Right lung (tissue), 5 donors: ENCODE measurements around the gene TERT. TPM values are rescaled to one million over a fixed set of nuclear protein-coding genes. Genes with fewer than 3 reads are reported as not detected.
"Not testable (repeated sequence)": the region's sequence is repeated elsewhere in the genome, so short reads cannot be mapped to it uniquely, and the experiment has no call there.

Experiments used
- DNase-seq, 2 donors: peaks; one replicate each; pipeline ENCODE4 v3.0.0-alpha.2; 2013
- polyA plus RNA-seq, 5 donors: library from polyadenylated mRNA; unstranded; fragments of 120-200 nt; gene quantifications; one replicate each; pipeline versions ENCODE4 v1.2.1 to v1.2.3, GENCODE V29; 2013; ENCODE audit warnings: inconsistent platforms in 1 of 5, low replicate concordance in 1 of 5; ENCODE audit not compliant: insufficient read length in 5 of 5, insufficient read depth in 1 of 5

The TERT gene
- polyA plus RNA-seq, 5 donors: 0.13 to 0.48 (median 0.31) TPM

DNA sequence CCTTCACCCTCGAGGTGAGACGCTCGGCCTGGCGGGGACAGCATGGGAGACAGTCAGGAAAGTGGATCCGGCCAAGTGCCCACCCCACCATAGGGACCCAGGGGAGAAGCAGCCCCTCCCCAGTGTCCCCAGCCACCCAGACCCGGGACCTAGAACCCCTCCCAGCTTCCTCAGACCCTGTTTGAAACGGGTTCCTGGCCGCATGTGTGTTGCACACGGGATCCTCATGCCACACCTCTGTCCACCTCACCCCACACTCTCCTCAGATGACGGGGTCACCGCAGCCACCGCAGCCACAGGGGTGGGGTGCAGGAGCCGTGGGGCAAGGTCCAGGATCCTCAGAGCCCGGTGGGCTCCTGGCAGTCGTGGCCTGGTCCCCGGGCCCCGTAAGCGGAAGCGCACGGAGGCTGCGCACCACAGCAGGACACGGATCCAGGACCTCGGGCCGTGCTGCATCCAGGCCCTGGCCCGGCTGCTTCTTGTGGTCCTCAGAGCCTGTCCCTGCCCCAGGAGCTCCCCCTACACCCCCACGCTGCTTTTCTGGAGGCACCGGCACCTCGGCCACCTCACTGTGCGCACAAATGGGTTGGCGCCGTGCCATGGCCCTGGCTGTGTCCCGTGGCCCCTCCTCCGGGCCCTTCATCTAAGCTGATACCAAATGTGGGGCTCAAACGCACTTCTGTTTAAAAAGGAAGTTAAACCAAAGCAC, 15.3 kb downstream of the TERT start:
- no peak for DNase-seq

DNA sequence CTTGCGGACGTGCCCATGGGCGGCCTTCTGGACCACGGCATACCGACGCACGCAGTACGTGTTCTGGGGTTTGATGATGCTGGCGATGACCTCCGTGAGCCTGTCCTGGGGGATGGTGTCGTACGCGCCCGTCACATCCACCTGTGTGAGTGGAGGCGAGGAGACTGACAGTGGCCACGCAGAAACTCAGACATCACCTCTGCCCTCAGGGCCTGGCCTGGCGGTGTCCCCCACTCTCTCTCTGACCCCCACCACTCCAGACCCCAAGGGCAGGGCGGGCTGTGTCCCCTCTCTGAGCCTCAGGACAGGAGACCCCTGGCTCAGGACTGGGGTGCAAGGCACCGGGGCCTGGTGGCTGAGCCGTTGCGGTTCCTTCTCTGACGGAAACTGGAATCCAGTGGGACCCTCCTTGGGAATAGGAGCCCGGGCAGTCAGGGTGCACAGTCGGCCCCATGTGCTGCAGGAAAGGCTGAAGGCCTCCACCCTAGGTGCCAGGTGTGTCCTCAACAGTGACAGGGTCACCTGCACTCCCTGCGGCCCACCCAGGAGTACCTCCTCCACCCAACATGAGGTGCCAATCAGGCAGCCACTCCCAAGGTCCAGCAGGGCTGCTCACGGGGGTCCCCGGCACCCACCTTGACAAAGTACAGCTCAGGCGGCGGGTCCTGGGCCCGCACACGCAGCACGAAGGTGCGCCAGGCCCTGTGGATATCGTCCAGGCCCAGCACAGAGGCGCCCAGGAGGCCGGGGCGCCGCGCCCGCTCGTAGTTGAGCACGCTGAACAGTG, 16.0 kb downstream of the TERT start:
- DNase-seq: no peak

DNA sequence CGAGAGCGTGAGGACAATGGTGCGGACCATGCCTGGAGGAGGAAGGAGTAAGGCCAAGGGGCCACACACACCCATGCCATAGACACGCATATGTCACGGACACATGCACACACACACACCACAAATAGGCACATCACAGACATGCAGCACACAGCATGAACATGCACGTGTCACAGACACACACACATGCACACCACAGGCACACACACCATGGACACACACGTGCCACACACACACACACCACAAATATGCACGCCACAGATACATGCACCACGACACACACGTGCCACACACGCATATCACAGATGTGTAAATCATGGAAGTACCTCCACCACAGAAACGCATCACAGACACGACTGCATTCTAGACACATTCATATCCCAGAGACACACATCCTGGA, 16.7 kb downstream of the TERT start:
- no peak for DNase-seq

DNA sequence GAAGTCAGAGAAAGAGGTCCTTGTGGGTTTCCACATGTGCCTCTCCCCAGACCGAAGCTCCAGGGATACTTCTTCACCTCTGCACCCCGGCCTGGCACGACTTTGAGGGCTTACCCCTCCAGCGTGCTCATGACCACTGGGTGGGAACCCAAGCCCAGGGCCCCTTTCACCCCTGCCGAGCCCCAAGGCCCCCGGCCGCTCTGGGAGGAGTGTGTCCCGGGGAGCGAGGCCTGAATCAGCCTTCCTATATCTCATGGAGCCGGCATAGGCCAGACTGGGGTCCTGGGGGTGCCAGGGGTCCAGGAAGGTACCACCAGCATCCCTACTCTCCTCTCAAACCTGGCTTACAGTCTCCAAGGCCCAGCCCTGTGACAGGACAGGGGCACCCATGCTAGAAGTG, 17.1 kb downstream of the TERT start:
- DNase-seq: no peak

DNA sequence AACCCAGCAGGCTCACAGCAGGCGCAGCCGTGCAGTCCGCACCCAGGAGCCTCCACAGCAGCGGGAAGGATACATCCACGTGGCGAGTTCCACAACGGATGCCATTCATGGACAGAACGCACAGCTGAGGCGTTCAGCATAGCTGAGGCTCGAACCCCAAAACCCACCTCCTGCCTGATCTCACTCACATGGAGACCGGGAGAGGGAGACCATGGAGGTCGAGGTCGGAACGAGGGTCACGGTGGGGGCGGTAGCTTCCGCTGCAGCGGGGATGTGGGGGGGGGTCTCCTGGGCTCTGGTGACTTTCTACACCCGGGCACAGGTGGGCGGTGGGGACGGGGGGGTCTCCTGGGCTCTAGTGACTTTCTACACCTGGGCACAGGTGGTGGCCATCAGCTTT, 17.5 kb downstream of the TERT start:
- DNase-seq: no peak

DNA sequence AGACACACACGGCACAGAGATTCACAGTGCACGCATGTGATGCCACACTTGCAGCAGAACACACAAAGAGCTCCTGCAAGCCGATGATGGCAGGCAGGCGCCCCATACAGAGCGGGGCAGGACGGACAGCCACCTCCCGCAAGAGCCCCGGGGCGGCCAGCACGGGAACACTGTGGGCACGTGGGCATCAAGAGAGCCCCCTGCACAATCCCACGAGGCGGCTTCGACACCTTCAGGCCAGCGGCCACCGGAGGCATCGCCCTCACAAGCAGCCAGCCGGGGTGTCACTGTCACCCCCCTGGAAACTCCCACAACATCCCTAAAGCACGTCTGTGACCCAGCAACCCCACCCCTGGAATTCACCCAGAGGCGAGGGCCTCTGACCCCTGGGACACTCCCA, 17.9 kb downstream of the TERT start:
- DNase-seq: no peak

DNA sequence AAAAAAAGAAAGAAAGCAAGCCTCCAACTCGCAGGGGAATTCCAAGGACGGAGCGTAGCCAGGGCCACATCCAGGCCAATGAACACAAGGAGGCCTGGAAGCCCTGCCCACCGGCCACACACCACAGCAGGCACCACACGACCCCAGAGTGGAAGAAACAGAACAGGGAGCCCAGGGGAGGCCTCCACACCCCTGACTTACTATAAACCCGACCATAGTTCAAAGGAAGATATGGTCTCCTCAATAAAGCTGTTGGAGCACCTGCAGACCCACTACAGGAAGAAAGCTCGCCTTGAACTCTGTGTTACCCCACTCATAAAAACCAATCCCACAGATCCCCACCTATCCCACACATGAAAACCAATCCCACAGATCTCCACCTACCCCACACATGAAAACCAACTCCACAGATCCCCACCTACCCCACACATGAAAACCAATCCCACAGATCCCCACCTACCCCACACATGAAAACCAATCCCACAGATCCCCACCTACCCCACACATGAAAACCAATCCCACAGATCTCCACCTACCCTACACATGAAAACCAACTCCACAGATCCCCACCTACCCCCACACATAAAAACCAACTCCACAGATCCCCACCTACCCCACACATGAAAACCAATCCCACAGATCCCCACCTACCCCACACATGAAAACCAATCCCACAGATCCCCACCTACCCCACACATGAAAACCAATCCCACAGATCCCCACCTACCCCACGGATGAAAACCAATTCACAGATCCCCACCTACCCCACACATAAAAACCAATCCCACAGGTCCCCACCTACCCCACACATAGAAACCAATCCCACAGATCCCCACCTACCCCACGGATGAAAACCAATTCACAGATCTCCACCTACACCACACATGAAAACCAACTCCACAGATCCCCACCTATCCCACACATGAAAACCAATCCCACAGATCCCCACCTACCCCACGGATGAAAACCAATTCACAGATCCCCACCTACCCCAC, 19.2 kb downstream of the TERT start:
- not testable (repeated sequence) for DNase-seq

DNA sequence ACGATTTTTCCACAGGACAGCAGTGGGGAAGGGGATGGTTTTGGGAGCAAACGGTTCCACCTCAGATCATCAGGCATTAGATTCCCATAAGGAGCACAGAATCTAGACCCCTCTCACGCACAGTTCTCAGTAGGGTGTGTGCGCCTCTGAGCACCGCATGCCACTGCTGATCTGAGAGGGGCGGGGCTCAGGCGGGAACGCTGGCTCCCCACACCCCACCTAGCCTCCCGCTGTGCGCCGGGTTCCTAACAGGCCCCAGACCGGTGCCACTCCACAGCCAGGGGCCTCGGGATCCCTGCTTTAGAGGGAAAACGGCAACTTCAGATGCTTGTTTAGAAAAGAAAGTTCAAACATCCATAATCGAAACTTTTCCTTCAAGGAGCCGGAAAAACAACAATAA, 20.4 kb downstream of the TERT start:
- no peak for DNase-seq

DNA sequence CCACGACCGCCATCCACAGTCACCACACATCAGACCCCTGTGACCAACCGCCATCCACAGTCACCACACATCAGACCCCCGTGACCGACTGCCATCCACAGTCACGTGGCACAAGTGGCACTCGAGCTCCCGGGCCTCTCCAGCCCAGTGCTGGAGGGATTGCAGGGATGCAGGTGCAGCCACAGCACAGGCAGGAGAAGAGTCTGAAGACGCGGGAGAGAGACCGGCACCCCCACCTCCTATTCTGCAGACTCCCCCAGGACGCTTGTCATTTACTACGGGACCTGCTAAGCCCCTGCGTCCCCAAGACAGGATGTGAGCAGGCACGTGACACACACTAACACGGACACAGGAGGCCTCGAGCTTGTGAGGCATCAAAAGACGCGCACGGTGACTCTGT, 21.1 kb downstream of the TERT start:
- no peak for DNase-seq

DNA sequence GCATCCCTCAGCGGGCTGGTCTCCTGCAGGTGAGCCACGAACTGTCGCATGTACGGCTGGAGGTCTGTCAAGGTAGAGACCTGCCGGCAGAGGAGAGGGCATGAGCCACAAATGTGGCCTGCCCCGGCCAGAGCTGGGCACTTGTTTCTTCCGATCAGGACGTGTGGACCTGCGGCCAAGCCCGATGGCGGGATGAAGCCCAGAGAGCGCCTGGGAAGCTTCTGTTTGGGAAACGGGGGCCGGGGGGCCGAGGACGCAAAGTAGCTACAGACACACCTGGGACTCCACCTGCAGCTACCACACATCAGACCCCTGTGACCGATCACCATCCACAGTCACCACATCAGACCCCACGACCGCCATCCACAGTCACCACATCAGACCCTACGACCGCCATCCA, 22.7 kb downstream of the TERT start:
- no peak for DNase-seq

DNA sequence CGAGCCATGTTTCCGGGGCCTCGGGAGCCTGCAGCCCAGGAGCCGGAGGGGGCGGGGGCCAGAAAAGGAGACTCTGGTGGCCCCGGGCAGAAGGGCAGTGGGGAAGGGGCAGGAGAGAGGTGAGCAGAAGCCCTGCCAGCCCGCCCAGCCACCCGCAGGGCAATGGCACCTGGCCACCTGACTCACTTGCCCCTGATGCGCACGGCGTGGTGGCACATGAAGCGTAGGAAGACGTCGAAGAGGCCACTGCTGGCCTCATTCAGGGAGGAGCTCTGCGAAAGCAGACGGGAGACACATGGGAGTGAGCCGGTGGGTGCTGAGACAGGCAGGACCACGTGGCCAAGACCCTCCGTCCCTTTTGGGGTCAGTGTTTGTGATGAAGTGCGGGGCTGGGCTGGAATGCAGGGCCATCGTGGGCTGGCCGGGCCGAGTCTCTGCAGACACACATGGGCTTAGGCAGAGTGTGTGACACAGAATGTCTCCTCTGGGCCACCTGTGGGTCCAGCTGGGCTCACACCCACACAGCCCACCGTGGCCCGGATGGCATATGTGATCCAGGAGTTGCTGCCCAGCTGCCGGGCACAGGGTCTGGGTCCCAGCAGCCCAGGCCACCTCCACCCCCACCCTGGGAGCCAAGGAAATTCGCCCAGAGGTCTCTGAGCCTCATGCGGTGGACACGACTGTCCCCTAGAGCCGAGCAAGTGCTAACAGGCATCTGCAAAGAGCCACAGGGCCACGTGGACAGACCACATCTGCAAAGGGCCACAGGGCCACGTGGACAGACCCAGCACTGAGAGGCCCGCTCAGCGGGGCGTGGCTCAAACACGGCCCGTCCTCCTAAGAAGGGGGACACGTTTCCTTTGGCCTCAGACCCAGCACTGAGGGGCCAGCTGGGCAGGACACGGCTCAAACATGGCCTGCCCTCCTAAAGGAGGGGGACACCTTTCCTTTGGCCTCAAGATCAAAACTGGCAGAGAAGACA, 23.6 kb downstream of the TERT start:
- no peak for DNase-seq

DNA sequence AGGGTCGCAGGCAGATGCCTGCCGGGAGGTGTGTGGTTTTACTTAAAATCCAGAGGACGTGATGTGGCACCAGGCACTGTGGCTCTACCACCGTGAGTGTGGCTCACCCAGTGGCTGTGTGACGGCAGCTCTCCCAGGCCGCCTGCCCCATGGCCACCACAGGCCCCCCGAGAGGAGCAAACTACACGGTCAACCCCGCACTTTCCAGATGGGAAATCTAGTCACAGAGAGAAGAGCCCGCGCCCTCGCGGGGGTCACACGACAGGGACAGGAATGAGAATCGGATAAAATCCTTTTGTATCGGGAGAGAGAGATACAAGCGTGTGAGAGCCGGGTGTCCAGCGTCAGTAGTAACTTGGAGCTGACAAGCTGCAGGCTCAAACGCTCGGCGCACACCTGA, 24.4 kb downstream of the TERT start:
- DNase-seq: no peak

DNA sequence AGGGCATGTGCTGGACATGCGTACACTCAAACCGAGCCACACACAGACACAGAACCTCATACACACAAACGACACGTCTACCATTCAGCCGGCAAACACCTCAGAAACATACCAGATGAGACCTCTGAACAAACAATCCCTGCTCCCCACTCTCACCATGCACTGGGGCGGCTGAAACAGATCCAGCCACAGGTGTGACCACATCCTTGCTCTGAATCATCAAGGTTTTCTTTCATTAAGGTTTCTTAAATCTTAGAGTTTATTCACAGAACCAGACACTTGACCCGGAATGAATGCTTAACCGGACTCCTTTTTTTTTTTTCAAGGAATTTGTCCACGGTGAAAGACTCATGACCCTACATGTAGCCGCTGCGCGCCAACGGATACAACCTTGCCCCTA, 26.2 kb downstream of the TERT start:
- no peak for DNase-seq

DNA sequence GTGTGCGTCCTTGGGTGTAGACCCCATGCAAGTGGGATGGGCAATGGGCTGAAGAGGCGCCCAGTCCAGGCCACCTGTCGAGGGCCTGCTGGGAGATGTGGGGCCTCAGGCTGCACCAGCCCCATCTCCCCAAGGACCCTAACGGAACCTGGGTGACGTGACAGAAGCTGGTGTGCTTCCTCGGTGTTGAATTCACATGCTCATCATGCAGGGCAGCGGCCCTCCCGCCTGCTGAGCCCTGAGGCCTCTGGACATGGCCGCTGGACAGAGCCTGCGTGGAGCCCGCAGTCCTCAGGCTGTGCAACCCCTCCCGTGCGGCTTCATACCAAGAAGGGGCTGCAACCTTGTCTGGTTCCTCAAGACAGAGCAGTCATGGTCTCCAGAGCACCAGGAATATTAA, 26.8 kb downstream of the TERT start:
- DNase-seq: no peak

DNA sequence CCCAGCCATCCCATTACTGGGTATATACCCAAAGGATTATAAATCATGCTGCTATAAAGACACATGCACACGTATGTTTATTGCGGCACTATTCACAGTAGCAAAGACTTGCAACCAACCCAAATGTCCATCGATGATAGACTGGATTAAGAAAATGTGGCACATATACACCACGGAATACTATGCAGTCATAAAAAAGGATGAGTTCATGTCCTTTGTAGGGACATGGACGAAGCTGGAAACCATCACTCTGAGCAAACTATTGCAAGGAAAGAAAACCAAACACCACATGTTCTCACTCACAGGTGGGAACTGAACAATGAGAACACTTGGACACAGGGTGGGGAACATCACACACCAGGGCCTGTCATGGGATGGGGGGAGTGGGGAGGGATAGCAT, 27.4 kb downstream of the TERT start:
- not testable (repeated sequence) for DNase-seq

DNA sequence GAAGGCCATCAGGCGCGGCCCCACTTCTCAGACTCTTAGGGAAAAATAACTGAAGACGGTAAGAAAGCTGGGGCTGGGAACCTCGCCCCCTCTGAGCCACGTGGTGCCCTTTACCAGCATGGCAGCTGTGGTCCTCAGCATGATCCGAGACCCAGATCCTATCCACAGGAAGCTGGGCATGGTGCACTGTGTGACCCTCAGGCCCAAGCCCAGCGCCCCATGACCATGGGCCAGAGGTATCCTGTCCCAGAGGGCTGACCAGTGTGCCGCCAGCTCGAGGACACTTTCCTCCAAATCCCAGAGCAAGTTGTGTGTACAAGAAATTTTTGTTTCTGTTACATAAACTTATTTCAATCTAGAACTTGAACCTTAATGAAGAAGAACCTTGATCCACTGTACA, 28.1 kb downstream of the TERT start:
- DNase-seq: no peak

DNA sequence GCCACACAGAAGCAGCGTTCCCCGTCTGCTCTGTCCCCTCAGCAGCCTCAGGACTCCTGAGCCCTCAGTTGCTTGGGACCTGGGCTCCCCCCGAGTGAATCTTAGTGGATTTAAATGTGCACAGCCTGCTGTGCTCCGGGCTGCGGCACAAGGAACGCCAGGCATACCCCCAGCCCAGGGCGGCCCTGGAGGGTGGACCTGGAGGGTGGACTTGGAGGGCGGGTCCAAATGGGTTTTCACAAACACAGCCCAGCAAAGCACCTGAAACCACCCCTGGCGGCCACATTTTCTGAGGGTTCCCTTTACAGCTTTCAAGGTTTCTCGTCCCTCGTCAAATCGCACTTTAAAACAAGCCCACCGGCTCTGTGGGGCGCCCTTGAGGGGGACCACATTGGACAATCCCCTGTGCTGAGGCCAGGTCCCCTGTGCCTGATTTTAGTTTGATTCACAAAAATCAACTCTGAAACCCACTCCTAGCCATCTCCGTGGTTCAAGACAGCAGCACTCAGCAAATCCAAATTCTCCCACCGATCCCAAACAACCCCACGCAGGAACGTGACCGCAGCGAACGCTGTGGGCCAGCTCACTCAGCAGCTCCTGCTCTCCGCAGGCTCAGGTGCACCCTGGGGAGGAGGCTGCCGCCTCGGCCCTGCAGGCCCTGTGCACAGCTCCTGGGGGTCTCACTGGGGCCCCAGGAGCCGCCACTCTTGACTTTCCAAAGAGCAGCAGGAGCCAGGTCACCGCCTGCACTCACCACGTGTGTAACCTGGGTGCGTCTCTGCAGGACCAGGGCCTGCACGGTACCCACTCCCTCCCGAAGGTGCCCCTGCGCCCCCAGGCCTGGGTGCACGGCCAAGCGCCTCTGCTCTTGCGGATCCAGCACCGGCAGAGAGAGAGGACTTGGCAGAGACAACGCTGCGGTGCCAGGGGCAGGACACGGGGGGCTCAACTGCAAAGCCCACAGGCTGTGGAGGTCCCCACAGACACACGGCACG, 29.1 kb downstream of the TERT start:
- DNase-seq: no peak

DNA sequence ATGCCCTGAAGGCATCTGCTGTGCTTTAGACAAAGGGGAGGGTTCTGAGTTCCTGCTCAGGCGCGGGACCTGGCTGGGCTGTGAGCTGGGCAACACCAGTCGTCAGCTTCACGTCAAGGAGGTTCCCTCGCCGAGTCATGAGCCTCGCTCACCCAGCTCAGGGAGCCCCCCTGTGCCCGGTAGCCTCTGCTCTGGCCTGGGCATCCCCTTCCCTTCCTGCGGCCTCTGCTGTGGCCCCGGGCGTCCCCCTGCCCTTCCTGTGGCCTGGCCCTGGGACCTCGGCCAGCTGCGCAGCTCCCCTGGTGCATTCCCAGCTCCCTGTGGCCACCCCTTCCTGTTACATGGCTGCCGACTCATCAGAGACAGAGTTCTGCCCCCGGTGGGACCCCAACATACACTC, 29.8 kb downstream of the TERT start:
- no peak for DNase-seq

DNA sequence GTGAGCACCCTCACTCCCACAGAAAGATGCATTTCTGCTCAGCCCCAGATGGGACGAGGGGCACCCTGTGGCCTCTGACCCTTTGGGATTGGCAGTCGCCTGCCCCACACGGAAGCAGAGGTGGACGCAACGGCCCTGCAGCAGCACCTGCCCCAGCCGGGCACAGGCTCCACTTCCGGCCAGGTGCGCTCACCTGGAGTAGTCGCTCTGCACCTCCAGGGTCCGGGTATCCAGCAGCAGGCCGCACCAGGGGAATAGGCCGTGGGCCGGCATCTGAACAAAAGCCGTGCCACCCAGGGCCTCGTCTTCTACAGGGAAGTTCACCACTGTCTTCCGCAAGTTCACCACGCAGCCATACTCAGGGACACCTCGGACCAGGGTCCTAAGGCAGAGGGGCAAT, 30.7 kb downstream of the TERT start:
- no peak for DNase-seq

DNA sequence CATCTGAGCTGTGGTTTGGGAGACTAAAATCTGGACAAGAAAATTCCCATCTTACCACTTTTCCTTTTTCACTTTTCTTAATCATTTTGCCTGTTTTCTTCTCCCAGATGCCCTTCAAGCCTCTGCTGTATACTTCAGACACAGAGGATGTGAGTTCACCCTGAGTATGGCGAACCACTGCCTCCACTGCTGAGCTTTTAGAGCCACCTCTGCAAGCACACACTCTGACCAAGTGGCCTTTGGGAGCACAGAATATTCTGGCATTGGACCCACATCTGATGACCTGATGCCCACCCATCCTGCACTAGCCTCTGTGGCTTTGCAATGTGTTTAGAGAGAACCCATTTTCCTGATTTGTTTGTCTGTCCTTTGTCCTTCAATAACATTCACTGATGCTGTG, 32.5 kb downstream of the TERT start:
- DNase-seq: no peak
